Retina (tissue), 1 donor: ENCODE results near the gene RPRD1B.

Experiments
- DNase-seq: peaks from one replicate; pipeline ENCODE4 v3.0.0-alpha.2; 2016

RPRD1B gene

DNA sequence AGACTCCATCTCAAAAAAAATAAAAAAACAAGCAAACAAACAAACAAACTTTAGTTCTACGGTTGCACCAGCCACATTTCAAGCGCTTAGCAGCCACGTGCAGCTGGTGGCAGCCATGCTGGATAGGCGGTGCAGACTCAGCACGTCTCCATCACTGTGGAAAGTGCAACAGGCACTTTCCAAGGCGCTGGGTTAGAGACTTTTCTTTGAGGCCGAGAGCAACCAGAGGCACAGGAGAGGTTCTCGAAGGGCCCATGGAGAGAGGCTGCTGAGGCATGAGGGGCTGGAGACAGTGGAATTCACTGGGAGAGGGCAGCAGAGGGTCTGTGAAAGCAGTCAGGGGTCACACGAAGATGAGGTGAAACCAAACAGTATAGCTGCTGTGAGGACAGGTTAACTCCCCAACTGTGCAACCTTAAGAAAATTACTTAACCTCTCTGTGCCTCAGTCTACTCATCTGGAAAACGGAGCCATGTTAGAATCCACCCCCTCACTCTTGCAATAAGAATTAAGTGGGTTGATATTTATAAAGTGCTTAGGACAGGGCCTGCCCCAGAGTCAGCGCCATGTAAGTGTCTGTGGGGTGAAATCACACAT, 104.0 kb downstream of the RPRD1B start:
- DNase-seq, result no peak

DNA sequence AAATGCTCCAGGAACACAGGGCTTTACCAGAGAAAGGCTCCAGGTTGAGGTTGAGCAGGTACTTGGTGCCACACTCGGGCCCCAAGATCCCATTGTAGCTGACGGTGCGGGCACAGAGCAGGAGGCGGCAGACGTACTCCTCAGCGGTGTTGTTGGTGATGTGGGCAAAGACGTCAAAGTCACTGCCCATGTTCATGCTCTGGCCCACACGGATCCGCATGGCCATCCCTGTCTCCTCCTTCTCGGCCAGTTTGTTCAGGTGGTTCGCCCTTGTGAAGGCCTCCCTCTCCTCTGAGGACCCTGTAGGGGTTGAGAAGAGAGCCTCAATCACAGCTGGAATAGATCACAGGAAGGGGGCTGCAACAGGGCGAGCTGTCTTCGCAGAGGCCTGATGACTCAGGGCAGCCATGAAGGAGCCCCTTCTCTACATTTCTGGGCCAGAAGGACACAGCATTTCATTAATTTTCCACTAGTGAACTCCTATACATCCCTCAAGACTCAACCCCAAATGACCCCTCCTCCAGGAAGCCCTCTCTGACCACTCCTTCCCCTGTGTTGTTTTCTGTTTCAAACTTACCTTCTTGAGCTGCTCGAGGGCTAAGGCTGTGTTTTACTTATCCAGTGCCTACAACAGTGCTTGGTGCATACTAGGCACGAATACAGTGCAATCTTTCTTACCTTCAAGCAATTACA, 104.7 kb downstream of the RPRD1B start:
- no peak for DNase-seq

DNA sequence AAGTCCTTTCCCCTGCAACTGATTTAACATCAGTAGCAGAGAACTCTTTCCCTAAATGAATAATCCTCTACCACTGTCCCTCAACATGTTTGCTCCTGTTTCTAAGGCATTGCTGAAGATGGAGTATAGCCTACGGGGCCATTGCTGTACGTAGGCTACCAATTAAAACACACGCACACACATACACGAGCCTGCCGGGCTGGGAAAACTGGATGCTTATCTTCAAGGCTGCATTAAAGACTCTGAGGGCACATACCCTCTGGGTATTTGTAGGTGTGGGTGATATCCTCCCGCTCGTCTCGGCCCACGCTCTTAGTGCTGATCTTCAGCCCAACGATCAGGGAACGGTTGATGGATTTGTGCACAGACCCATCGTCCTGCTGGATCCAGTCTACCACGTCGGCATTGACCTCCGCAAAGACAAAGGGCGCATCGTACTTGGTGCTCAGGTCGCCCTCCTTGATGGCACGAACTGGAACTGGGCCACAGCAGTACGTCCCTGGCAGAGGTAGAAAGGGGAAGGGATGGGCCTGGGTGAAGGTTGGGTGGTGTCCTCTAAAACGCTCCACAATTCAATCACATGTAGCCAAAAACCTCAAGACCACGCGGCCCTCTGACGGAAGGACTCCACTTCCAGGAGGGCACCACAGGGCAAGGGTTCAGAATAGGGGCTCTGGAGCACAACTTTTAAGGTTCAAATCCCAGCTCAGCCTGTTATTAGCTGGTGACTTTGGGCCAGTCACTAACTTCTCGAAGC, 105.8 kb downstream of the RPRD1B start:
- no peak for DNase-seq

DNA sequence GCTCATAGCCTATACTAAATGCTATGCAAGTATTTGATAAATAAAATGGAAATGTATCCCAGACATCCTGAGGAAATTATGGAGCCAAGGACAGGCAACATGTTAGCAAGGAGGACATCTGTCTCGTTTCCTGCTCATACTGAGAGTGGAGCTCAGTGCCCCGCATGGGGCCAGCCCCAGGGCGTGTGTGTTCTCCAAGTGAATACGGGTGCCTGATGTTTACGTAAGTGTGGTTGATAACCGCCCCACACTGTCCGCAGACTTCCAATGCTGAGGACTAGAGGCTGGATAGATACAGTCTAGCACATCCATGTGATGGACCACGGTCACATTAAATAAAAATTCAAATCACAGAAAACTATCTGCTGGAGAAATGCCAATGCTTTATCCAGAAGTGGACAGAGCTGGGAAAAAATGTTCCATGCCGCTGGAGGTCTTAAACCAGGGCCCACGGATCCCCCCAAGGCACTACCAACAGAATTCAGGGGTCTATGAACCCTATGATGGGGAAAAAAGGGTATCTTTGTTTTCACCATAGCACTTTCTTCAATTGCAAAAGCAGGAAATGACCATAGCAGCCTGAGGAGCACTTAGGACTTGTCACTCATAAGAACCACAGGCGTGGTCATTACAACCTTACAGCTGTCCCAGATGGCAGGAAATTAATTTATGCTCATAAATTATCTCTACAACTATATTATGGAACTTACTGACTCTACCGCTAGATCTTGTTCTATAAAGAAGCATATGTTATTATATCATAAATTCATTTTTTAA, 106.6 kb downstream of the RPRD1B start:
- no peak for DNase-seq

DNA sequence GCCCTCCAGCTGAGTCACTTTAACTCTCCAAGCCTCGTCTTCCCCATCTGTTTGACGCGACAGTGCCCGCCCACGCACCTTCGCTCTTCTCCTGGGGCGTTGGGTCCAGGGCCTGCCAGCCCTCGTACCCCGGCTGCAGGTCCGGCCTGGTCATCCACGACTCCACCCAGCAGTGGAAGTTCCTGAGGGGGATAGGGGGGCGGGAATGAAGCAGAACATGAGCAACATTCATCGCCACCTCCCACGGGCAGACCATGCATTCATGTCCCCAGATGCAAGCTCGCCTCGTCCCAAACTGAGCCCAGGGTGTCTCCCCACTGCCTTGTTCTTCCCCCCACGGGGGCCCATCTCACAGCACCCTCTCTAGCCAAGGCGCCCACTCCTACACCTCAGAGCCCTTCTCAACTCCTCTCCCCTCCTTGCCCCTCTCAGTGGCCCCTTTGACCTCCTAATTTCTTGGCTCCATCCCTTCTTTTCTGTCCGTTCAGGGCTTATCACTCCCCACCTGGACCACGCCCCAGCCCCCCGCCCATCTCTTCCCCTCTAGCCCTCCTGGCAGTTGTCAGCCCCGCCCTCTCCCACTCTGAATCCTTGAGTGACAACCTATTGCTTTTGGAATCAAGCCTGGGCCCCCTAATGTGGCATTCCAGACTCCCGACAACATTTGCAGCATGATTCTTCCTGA, 107.8 kb downstream of the RPRD1B start:
- DNase-seq, result no peak
